Measurements from ENCODE around the gene ASS1. TPM values are rescaled to one million over a fixed set of nuclear protein-coding genes. Genes with fewer than 3 reads are reported as not detected.
A peak's percentile ranks its signal among the peaks of the same experiment; 100 is the strongest.

Gene ASS1
- total RNA-seq, 1 experiment from 2014 or later: 63.6 TPM

GRCh38 chr9:130418776-130419175 is 26.0 kb upstream of the ASS1 start:
- DNase-seq (ENCODE audit: low spot score): no peak

- DNase-seq (ENCODE audit: low spot score): no peak
Measured at GRCh38 chr9:130419521-130420035, 25.2 kb upstream of the ASS1 start.

- DNase-seq (ENCODE audit: low spot score): no peak
Measured at GRCh38 chr9:130421154-130421801, 23.5 kb upstream of the ASS1 start.

- DNase-seq (ENCODE audit: low spot score): no peak
Measured at GRCh38 chr9:130421802-130422276, 22.9 kb upstream of the ASS1 start.

GRCh38 chr9:130422546-130422945 is 22.2 kb upstream of the ASS1 start:
- no peak for DNase-seq (ENCODE audit: low spot score)

- DNase-seq (ENCODE audit: low spot score): no peak
Measured at GRCh38 chr9:130423272-130423671, 21.5 kb upstream of the ASS1 start.

- no peak for DNase-seq (ENCODE audit: low spot score)
Measured at GRCh38 chr9:130424595-130425454, 19.9 kb upstream of the ASS1 start.

- no peak for DNase-seq (ENCODE audit: low spot score)
Measured at GRCh38 chr9:130425741-130426466, 18.9 kb upstream of the ASS1 start.

- DNase-seq (ENCODE audit: low spot score): no peak
Measured at GRCh38 chr9:130426467-130426773, 18.3 kb upstream of the ASS1 start.

- DNase-seq (ENCODE audit: low spot score): peak; percentile 58
Measured at GRCh38 chr9:130426883-130427282, 17.9 kb upstream of the ASS1 start.

- DNase-seq (ENCODE audit: low spot score): no peak
Measured at GRCh38 chr9:130427326-130427725, 17.4 kb upstream of the ASS1 start.

GRCh38 chr9:130428086-130428665 is 16.6 kb upstream of the ASS1 start:
- no peak for DNase-seq (ENCODE audit: low spot score)

- DNase-seq (ENCODE audit: low spot score): no peak
Measured at GRCh38 chr9:130429381-130429780, 15.4 kb upstream of the ASS1 start.

- no peak for DNase-seq (ENCODE audit: low spot score)
Measured at GRCh38 chr9:130429831-130430230, 14.9 kb upstream of the ASS1 start.

- DNase-seq (ENCODE audit: low spot score): no peak
Measured at GRCh38 chr9:130430232-130430631, 14.5 kb upstream of the ASS1 start.

GRCh38 chr9:130430734-130431535 is 13.8 kb upstream of the ASS1 start:
- no peak for DNase-seq (ENCODE audit: low spot score)

GRCh38 chr9:130431536-130432303 is 13.0 kb upstream of the ASS1 start:
- DNase-seq (ENCODE audit: low spot score): no peak

- no peak for DNase-seq (ENCODE audit: low spot score)
Measured at GRCh38 chr9:130432362-130432761, 12.4 kb upstream of the ASS1 start.

- DNase-seq (ENCODE audit: low spot score): no peak
Measured at GRCh38 chr9:130432796-130433167, 12.0 kb upstream of the ASS1 start.

- no peak for DNase-seq (ENCODE audit: low spot score)
Measured at GRCh38 chr9:130433168-130433946, 11.4 kb upstream of the ASS1 start.

Measured in H4 (cell line).